PC-9 (cell line): Measurements from ENCODE around the gene FAM98C. TPM values are rescaled to one million over a fixed set of nuclear protein-coding genes. Genes with fewer than 3 reads are reported as not detected.

Experiments used
- BruUV-seq: library from RNA; stranded (reverse); fragments of 400-500 nt; replicated peaks from 2 replicates; lab custom pipeline; 2021; lab: Mats Ljungman, UMichigan
- CTCF ChIA-PET: fragments of 300-600 bp; sonication (Branson Sonifier 250); formaldehyde crosslinking; loops from one replicate; lab custom pipeline; 2022; ENCODE audit warnings: antibody characterized with exemption; lab: Charles Lee
- POLR2A ChIA-PET: fragments of 300-600 bp; sonication (Branson Sonifier 250); formaldehyde crosslinking; loops from one replicate; lab custom pipeline; 2022; ENCODE audit warnings: antibody characterized with exemption; ENCODE audit not compliant: unreplicated experiment; lab: Charles Lee
- DNase-seq, 2 experiments: peaks; one replicate each; pipeline versions ENCODE4 v3.0.0 to v3.0.0-alpha.2; 2015 to 2022; ENCODE audit warnings: mixed read lengths in 1 of 2
- H2AFZ ChIP-seq: fragments of 200-600 bp; sonication (generic); 2 replicates; pipeline ENCODE4 v1.8.1; 2017; ENCODE audit warnings: antibody characterized with exemption
- H3F3A ChIP-seq: fragments of 200-600 bp; sonication (generic); 2 replicates; pipeline ENCODE4 v1.8.1; 2017; ENCODE audit warnings: antibody characterized with exemption, mild to moderate bottlenecking, low read depth; ENCODE audit not compliant: insufficient read depth
- H3K27ac ChIP-seq: fragments of 200-600 bp; sonication (generic); 2 replicates; pipeline ENCODE4 v1.6.1; 2016; ENCODE audit warnings: mixed run types
- H3K27me3 ChIP-seq: fragments of 200-600 bp; sonication (generic); 2 replicates; pipeline ENCODE4 v1.6.1; 2016; ENCODE audit warnings: low read depth, mixed run types; ENCODE audit not compliant: insufficient read depth
- H3K36me3 ChIP-seq: fragments of 200-600 bp; sonication (generic); 2 replicates; pipeline ENCODE4 v1.6.1; 2016; ENCODE audit warnings: low read depth, mixed run types
- H3K4me1 ChIP-seq: fragments of 200-600 bp; sonication (generic); replicated peaks from 2 replicates; pipeline ENCODE4 v1.6.1; 2016; ENCODE audit warnings: mixed run types; ENCODE audit not compliant: insufficient read depth
- H3K4me2 ChIP-seq: fragments of 200-600 bp; sonication (generic); 2 replicates; pipeline ENCODE4 v1.6.1; 2017; ENCODE audit warnings: mixed run types
- H3K4me3 ChIP-seq: fragments of 200-600 bp; sonication (generic); 2 replicates; pipeline ENCODE4 v1.6.1; 2016; ENCODE audit warnings: mixed run types
- H3K79me2 ChIP-seq: fragments of 200-600 bp; sonication (generic); 2 replicates; pipeline ENCODE4 v1.6.1; 2017; ENCODE audit warnings: low read depth, mixed run types
- H3K9me2 ChIP-seq: fragments of 200-600 bp; sonication (generic); 2 replicates; pipeline ENCODE4 v1.8.1; 2017; ENCODE audit warnings: mild to moderate bottlenecking; ENCODE audit not compliant: insufficient read depth
- H3K9me3 ChIP-seq: fragments of 200-600 bp; sonication (generic); 2 replicates; pipeline ENCODE4 v1.8.1; 2016; ENCODE audit warnings: low read depth; ENCODE audit not compliant: insufficient read depth
- H4K20me1 ChIP-seq: fragments of 200-600 bp; sonication (generic); 2 replicates; pipeline ENCODE4 v1.8.1; 2017; ENCODE audit not compliant: insufficient read depth
- CTCF ChIP-seq: fragments of 200-600 bp; sonication (generic); conservative IDR thresholded peaks from 2 replicates; pipeline ENCODE4 v1.6.1; 2017; ENCODE audit warnings: mixed run types, antibody characterized with exemption, mild to moderate bottlenecking, moderate library complexity
- EZH2 ChIP-seq: fragments of 200-600 bp; sonication (generic); IDR thresholded peaks from 2 replicates; pipeline ENCODE4 v1.8.0; 2017; ENCODE audit warnings: antibody characterized with exemption, low read depth
- intact Hi-C: fragments of 100-400 bp; cut with micrococcal nuclease; formaldehyde crosslinking; loops from one replicate; pipeline ENCODE4 v1.10.0; 2022; ENCODE audit not compliant: unreplicated experiment
- total RNA-seq: library from RNA; stranded (reverse); gene quantifications from 2 replicates; pipeline ENCODE4 v1.2.3, GENCODE V29; 2021

The FAM98C gene
- total RNA-seq, 1 experiment from 2014 or later = 15.8 TPM

GRCh38 chr19:38391911-38392464 lies 10.9 kb upstream of the FAM98C start:
- Histone ChIP-seq H3K4me1 (peaks cover 8% of the 10 kb centered on the region; the same call in 1 of the 2 replicates), H3K9me3 (no peaks in the 10 kb centered on the region), H3K79me2 (no peaks in the 10 kb centered on the region), H3K9me2 (no peaks in the 10 kb centered on the region), H3K4me2 (no peak overlapping the region), H3F3A (peaks cover 22% of the 10 kb centered on the region; the same call in 1 of the 2 replicates), H2AFZ (no peak overlapping the region), H3K4me3 (no peak overlapping the region), H3K27ac (no peak overlapping the region), H3K27me3 (no peaks in the 10 kb centered on the region), H3K36me3 (no peaks in the 10 kb centered on the region), H4K20me1 (no peaks in the 10 kb centered on the region)
- POLR2A ChIA-PET = no interaction called here
- intact Hi-C loops = no loop called here
- no peak for TF ChIP-seq CTCF
- no peak for TF ChIP-seq EZH2
- DNase-seq = no peak
- CTCF ChIA-PET = no interaction called here
- no TSS peak for BruUV-seq

- TF ChIP-seq EZH2 (no peak), CTCF (no peak)
- Histone ChIP-seq H3K36me3 (no peaks in the 10 kb centered on the region), H3K4me3 (no peak overlapping the region), H3K4me1 (peaks cover 8% of the 10 kb centered on the region; the same call in 1 of the 2 replicates), H3K9me2 (no peaks in the 10 kb centered on the region), H3K4me2 (no peak overlapping the region), H3K27ac (no peak overlapping the region), H3K9me3 (no peaks in the 10 kb centered on the region), H3K27me3 (no peaks in the 10 kb centered on the region), H2AFZ (no peak overlapping the region), H4K20me1 (no peaks in the 10 kb centered on the region), H3F3A (peaks cover 18% of the 10 kb centered on the region; the same call in 1 of the 2 replicates), H3K79me2 (no peaks in the 10 kb centered on the region)
- POLR2A ChIA-PET = no interaction called here
- intact Hi-C loops = no loop called here
- no TSS peak for BruUV-seq
- DNase-seq = no peak
- CTCF ChIA-PET = no interaction called here
Measured at GRCh38 chr19:38392707-38393308, 10.1 kb upstream of the FAM98C start.

GRCh38 chr19:38394488-38394887 lies 8.4 kb upstream of the FAM98C start:
- Histone ChIP-seq H3K9me3 (no peaks in the 10 kb centered on the region), H3K4me2 (no peak overlapping the region), H3K79me2 (no peaks in the 10 kb centered on the region), H3K27ac (no peak overlapping the region), H3K27me3 (no peaks in the 10 kb centered on the region), H2AFZ (no peak overlapping the region), H3K36me3 (no peaks in the 10 kb centered on the region), H3K9me2 (no peaks in the 10 kb centered on the region), H3K4me3 (no peak overlapping the region), H4K20me1 (no peaks in the 10 kb centered on the region), H3F3A (peaks cover 12% of the 10 kb centered on the region; the same call in 1 of the 2 replicates), H3K4me1 (peaks cover under 1% of the 10 kb centered on the region; the same call in 1 of the 2 replicates)
- POLR2A ChIA-PET = interaction anchor here (0.6 kb wide), 1 partner anchor 8 kb away, joined by 11 read pairs; the partner anchor contains the start of gene FAM98C
- DNase-seq = no peak
- TF ChIP-seq EZH2 (no peak), CTCF (no peak)
- BruUV-seq = no TSS peak
- CTCF ChIA-PET = no interaction called here
- intact Hi-C loops = no loop called here
